HepG2 (cell line): Measurements from ENCODE around the gene HTN3. TPM values are rescaled to one million over a fixed set of nuclear protein-coding genes. Genes with fewer than 3 reads are reported as not detected.
A peak's percentile ranks its signal among the peaks of the same experiment; 100 is the strongest.

Experiments used
- ATAC-seq: fragments of 200-7000 bp; cut with Tn5 transposase; 3 replicates; pipeline ENCODE4 v1.9.1; 2020; ENCODE audit warnings: mild to moderate bottlenecking, moderate library complexity
- BruUV-seq: library from RNA; stranded (reverse); fragments of 400-500 nt; replicated peaks from 2 replicates; lab custom pipeline; 2021; lab: Mats Ljungman, UMichigan
- CTCF ChIA-PET: fragments of 300-600 bp; formaldehyde crosslinking; extraction: SDS; loops from one replicate; lab custom pipeline; 2021; ENCODE audit warnings: low total read pairs, inconsistent platforms, low intra/inter-chr PET ratio; lab: Yijun Ruan, JAX
- POLR2A ChIA-PET: fragments of 350-600 bp; sonication (Branson Sonifier 250); formaldehyde crosslinking; loops from one replicate; lab custom pipeline; 2020; ENCODE audit warnings: antibody characterized with exemption, inconsistent platforms; lab: Yijun Ruan, JAX
- DNase-seq: peaks from one replicate; pipeline ENCODE4 v3.0.0-alpha.2; 2015; ENCODE audit warnings: low spot score
- FAIRE-seq: peaks from 3 replicates; lab custom pipeline; 2011; peaks lifted over from hg19 to GRCh38; lab: Jason Lieb, UNC
- H2AFZ ChIP-seq: one replicate; pipeline ENCODE4 v1.6.1; 2011; ENCODE audit warnings: low read length, inconsistent platforms
- H3K27ac ChIP-seq: fragments of 300-600 bp; 3 replicates; pipeline ENCODE4 v1.8.0; 2011; ENCODE audit warnings: mixed run types, mild to moderate bottlenecking, mixed read lengths, low read length, inconsistent platforms; ENCODE audit not compliant: insufficient read depth; ENCODE audit errors: extremely low read length
- H3K27me3 ChIP-seq, 2 experiments: fragments of 200-600 bp in 1 of 2; 2 replicates in 1 of 2; 3 replicates in 1 of 2; pipeline versions ENCODE4 v1.6.0 to v1.8.0; 2011; ENCODE audit warnings: low read length in 2 of 2, mild to moderate bottlenecking in 2 of 2, moderate library complexity in 2 of 2, inconsistent platforms in 1 of 2; ENCODE audit not compliant: insufficient read depth in 2 of 2, control insufficient read depth in 1 of 2
- H3K36me3 ChIP-seq, 2 experiments: fragments of 200-600 bp in 1 of 2; replicated peaks in 1 of 2; 2 replicates in 1 of 2; 3 replicates in 1 of 2; pipeline versions ENCODE4 v1.5.1 to v1.8.0; 2011; ENCODE audit warnings: low read length in 2 of 2, inconsistent platforms in 1 of 2; ENCODE audit not compliant: insufficient read depth in 2 of 2, control insufficient read depth in 1 of 2
- H3K4me1 ChIP-seq: 2 replicates; pipeline ENCODE4 v1.5.1; 2012; ENCODE audit warnings: low read length, inconsistent platforms; ENCODE audit not compliant: insufficient read depth
- H3K4me2 ChIP-seq: 2 replicates; pipeline ENCODE4 v1.6.0; 2011; ENCODE audit warnings: low read depth, low read length, inconsistent platforms
- H3K4me3 ChIP-seq, 3 experiments: fragments of 200-600 bp in 1 of 3; sonication (generic), shearing (Covaris generic) in 1 of 3; replicated peaks in 1 of 3; 2 replicates each; pipeline ENCODE4 v1.5.1; 2011 to 2016; ENCODE audit warnings: low read length in 3 of 3, inconsistent platforms in 2 of 3, low read depth in 2 of 3, mild to moderate bottlenecking in 2 of 3, control low read depth in 1 of 3, mixed read lengths in 1 of 3; ENCODE audit not compliant: insufficient read depth in 1 of 3
- H3K79me2 ChIP-seq: one replicate; pipeline ENCODE4 v1.6.1; 2011; ENCODE audit warnings: low read length, inconsistent platforms; ENCODE audit not compliant: insufficient read depth
- H3K9ac ChIP-seq: 2 replicates; pipeline ENCODE4 v1.6.0; 2011; ENCODE audit warnings: mild to moderate bottlenecking, low read depth, low read length, inconsistent platforms; ENCODE audit not compliant: insufficient read depth
- H3K9me3 ChIP-seq: 2 replicates; pipeline ENCODE4 v1.5.1; 2012; ENCODE audit warnings: mild to moderate bottlenecking, low read length
- H4K20me1 ChIP-seq: 2 replicates; pipeline ENCODE4 v1.6.0; 2011; ENCODE audit warnings: inconsistent platforms, mild to moderate bottlenecking, low read length, moderate library complexity; ENCODE audit not compliant: insufficient read depth
- FOXA1 ChIP-seq, 2 experiments: fragments of 450-650 bp in 1 of 2; sonication (generic) in 1 of 2; formaldehyde crosslinking in 1 of 2; IDR thresholded peaks; 2 replicates each; pipeline versions ENCODE4 v1.4.0 to v1.6.1; 2016 to 2020; ENCODE audit warnings: missing genetic modification reagents in 1 of 2
- FOXA3 ChIP-seq: IDR thresholded peaks from 2 replicates; pipeline ENCODE4 v1.6.1; 2016; ENCODE audit warnings: missing genetic modification reagents, missing compliant biosample characterization
- HNF4G ChIP-seq, 2 experiments: sonication (generic) in 1 of 2; formaldehyde crosslinking in 1 of 2; IDR thresholded peaks; 2 replicates each; pipeline versions ENCODE4 v1.4.0 to v1.6.1; 2011 to 2020; ENCODE audit warnings: borderline replicate concordance in 2 of 2, low read depth in 2 of 2, mild to moderate bottlenecking in 2 of 2, low read length in 1 of 2, missing genetic modification reagents in 1 of 2, moderate library complexity in 1 of 2
- SAP130 ChIP-seq: IDR thresholded peaks from 2 replicates; pipeline ENCODE4 v1.6.1; 2016; ENCODE audit warnings: low read depth
- ZKSCAN8 ChIP-seq: IDR thresholded peaks from 2 replicates; pipeline ENCODE4 v1.6.1; 2016; ENCODE audit warnings: borderline replicate concordance, missing genetic modification reagents, missing compliant biosample characterization
- ZNF670 ChIP-seq: sonication (generic); formaldehyde crosslinking; IDR thresholded peaks from 2 replicates; pipeline ENCODE4 v1.8.0; 2022; ENCODE audit warnings: mild to moderate bottlenecking, missing genetic modification reagents, borderline replicate concordance
- ZNF709 ChIP-seq: sonication (generic); formaldehyde crosslinking; IDR thresholded peaks from 2 replicates; pipeline ENCODE4 v1.5.0; 2020; ENCODE audit warnings: mild to moderate bottlenecking, missing genetic modification reagents
- WGBS: methylation state at CpG from one replicate; pipeline ENCODE4 v1.1.6; 2017; ENCODE audit warnings: low lambda C conversion rate; 5-methylcytosine and 5-hydroxymethylcytosine counted together
- in situ Hi-C: cut with HindIII; loops from 2 replicates; pipeline ENCODE4 v1.10.0; 2017; ENCODE audit warnings: low pct_unique_long_range_greater_than_20kb; ENCODE audit not compliant: extremely low pct_ligation_motif_present
- intact Hi-C: fragments of 100-400 bp; cut with micrococcal nuclease; formaldehyde crosslinking; loops from one replicate; pipeline ENCODE4 v1.10.0; 2022; ENCODE audit not compliant: unreplicated experiment
- polyA plus RNA-seq, 8 experiments: library from polyadenylated mRNA; depleted of rRNA in 3 of 8; stranded (reverse) in 7 of 8; unstranded in 1 of 8; fragments of >200 nt; fragmentation: Illumina TruSeq in 4 of 8; extraction: Trizol in 4 of 8; gene quantifications; 2 replicates each; pipeline versions ENCODE4 v1.2.1 to v1.2.3, GENCODE V29; 2011 to 2016; ENCODE audit warnings: low read depth in 4 of 8, missing spikeins in 1 of 8, mixed read lengths in 1 of 8; ENCODE audit not compliant: insufficient read depth in 1 of 8
- total RNA-seq, 5 experiments: library from RNA; depleted of rRNA; stranded (reverse); fragments of >200 nt; fragmentation: Illumina TruSeq; extraction: Trizol; gene quantifications; 2 replicates each; pipeline ENCODE4 v1.2.3, GENCODE V29; 2016; ENCODE audit warnings: low read depth in 1 of 5

HTN3 gene
- total and polyA plus RNA-seq, 2 of the 13 experiments (the other 11 are each of a cell fraction or from before 2014, with no cell fraction given): not detected

DNA sequence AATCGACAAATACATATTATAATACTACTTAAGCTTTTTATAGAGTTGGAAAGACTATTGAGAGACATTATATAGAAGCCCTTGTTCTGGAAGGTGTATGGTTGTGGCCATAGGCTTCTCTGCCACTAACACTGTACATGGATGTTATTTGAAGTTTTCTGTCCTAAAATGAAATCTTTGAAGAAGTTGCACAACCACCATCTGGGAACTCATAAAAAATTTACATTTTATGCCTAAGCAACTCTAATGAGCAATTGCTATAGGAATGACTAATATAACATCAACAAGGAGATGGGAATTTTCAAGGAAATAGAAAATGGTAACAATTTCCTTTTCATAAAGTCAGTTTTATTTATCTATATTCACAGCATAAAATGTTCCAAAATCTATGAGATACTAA, 29.4 kb downstream of the HTN3 start:
- DNase-seq (no peak), ATAC-seq (no peak), FAIRE-seq (no peak)
- H3K27me3 ChIP-seq: no peaks in the 10 kb centered on the region
- in situ Hi-C loops (no loop called here), intact Hi-C loops (no loop called here)
- WGBS: 65% methylated on average over 1 of the region's 1 CpG
- H3K4me2 ChIP-seq: no peak overlapping the region
- peaks cover 6% of the 10 kb centered on the region for H3K9me3 ChIP-seq
- no peak overlapping the region for H3K9ac ChIP-seq
- H2AFZ ChIP-seq: no peak overlapping the region
- H3K36me3 ChIP-seq: no peaks in the 10 kb centered on the region
- TF ChIP-seq SAP130: no peak
- TF ChIP-seq ZNF670 (CRISPR knock-in tag): no peak
- H3K4me1 ChIP-seq: peaks cover 7% of the 10 kb centered on the region
- H3K79me2 ChIP-seq: no peaks in the 10 kb centered on the region
- no TSS peak for BruUV-seq
- ChIA-PET CTCF (no interaction called here), POLR2A (no interaction called here)
- H3K4me3 ChIP-seq: no peak overlapping the region
- no peak overlapping the region for H3K27ac ChIP-seq
- H4K20me1 ChIP-seq: no peaks in the 10 kb centered on the region

DNA sequence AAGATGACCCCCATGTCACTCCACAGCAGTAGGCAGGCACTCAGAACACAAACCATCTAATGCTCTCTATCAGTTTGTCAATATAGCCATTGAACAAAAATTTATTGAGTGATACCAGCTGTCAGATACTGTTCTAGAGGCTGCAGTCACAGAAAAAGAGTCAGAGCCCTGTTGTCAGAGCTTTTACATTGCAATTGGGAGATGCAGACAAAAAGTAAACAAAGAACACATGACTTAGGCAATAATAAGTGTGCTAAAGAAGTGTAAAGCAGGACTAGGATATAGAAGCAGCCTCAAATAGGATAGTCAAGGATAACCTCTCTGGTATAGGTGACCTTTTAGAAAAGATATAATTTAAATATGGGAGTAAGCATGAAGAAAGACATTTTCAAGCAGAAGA, 30.9 kb downstream of the HTN3 start:
- BruUV-seq: no TSS peak
- intact Hi-C loops: no loop called here
- Histone ChIP-seq H3K9me3 (peaks cover 6% of the 10 kb centered on the region), H3K27me3 (no peaks in the 10 kb centered on the region), H2AFZ (no peak overlapping the region), H3K9ac (no peak overlapping the region), H3K79me2 (no peaks in the 10 kb centered on the region), H3K4me2 (no peak overlapping the region), H3K36me3 (no peaks in the 10 kb centered on the region), H3K4me3 (no peak overlapping the region), H4K20me1 (no peaks in the 10 kb centered on the region), H3K4me1 (peaks cover 7% of the 10 kb centered on the region), H3K27ac (no peak overlapping the region)
- ChIA-PET POLR2A (no interaction called here), CTCF (no interaction called here)
- in situ Hi-C loops: no loop called here
- peak; percentile 31; the same call in 1 of the 3 replicates for ATAC-seq
- no peak for FAIRE-seq
- no peak for DNase-seq
- TF ChIP-seq FOXA3 (CRISPR knock-in tag): peak; percentile 59; the same call in 1 of the 2 replicates
- TF ChIP-seq FOXA1 (IDR thresholded peaks at IDR 0.05): no peak
- peak; percentile 74 for TF ChIP-seq FOXA1 (CRISPR knock-in tag; IDR thresholded peaks at IDR 0.05)
- TF ChIP-seq ZNF709 (CRISPR knock-in tag): no peak
- no peak for TF ChIP-seq ZKSCAN8 (CRISPR knock-in tag)
- no peak for TF ChIP-seq HNF4G (IDR thresholded peaks at IDR 0.05; ENCODE audit: borderline replicate concordance, low read depth, low read length)
- TF ChIP-seq HNF4G (CRISPR knock-in tag; IDR thresholded peaks at IDR 0.05; ENCODE audit: borderline replicate concordance, low read depth): no peak
